OCI-LY3 (cell line): ENCODE measurements around the gene SEC61A2.

ENCODE experiments used
- EZH2phosphoT487 ChIP-seq: fragments of 200-600 bp; shearing (Covaris generic); IDR thresholded peaks from 2 replicates; pipeline ENCODE4 v1.6.1; 2018; ENCODE audit warnings: antibody characterized with exemption, mixed run types, low read depth
- TF ChIP-seq, protein P1 (sequence below): fragments of 200-600, 300-600 bp; sonication (generic); IDR thresholded peaks from 2 replicates; pipeline ENCODE4 v1.5.1; 2014; ENCODE audit warnings: antibody characterized with exemption, low read length, low read depth

- TF ChIP-seq, protein P1, sequence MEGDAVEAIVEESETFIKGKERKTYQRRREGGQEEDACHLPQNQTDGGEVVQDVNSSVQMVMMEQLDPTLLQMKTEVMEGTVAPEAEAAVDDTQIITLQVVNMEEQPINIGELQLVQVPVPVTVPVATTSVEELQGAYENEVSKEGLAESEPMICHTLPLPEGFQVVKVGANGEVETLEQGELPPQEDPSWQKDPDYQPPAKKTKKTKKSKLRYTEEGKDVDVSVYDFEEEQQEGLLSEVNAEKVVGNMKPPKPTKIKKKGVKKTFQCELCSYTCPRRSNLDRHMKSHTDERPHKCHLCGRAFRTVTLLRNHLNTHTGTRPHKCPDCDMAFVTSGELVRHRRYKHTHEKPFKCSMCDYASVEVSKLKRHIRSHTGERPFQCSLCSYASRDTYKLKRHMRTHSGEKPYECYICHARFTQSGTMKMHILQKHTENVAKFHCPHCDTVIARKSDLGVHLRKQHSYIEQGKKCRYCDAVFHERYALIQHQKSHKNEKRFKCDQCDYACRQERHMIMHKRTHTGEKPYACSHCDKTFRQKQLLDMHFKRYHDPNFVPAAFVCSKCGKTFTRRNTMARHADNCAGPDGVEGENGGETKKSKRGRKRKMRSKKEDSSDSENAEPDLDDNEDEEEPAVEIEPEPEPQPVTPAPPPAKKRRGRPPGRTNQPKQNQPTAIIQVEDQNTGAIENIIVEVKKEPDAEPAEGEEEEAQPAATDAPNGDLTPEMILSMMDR = no peak
- TF ChIP-seq EZH2phosphoT487 = no peak
These were observed 84.1 kb downstream of the SEC61A2 start for GRCh38 chr10:12213621-12214020.
